Measurements from ENCODE around the gene C11orf54.

The C11orf54 gene

DNA sequence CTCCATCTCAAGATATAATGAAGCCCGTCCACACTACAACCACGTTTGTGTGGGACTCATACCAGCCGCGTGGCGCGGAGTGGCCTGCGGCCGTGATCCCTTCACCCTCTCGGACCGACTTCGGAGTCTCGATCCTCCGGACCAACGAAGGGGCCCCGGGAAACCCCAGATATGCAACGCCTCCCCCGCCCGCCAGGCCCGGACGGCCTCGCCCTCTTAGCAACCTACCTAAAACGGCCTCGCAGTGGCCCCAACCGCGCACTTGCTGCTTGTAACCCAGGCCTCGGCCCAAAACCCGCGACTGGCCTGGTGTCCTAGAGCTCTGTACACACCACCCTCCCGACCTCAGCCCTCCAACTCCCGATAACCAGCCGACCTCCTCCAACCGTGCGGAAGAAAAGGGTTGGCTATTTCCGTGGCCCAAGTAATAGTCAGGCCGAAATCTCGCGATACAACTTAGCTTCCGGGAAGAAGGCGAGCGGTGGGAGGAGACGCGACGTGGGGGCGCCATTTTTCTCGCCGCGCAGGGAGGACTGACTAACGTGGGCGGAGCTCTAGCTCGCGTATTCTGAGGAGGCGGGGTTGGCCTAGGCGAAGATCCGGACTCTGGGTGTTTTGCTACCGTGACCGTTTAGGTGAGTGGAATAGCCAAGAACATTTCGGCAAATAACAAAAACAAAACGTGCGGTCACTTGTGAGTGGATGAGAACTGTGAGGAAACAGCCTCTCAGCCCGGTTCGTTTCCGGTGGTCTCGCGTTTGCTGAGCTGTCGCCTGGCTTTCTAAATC lies at the start of gene C11orf54, which contains the start of gene TAF1D:
C11orf54 (plus strand) TSS at position 579 of the 788 bp plus-strand sequence. CDS start 5,722 bp downstream, outside the sequence.
TAF1D (minus strand) TSS at position 402 of the 788 bp plus-strand sequence. CDS start 2,191 bp downstream, outside the sequence.
- DNase-seq (ENCODE audit: low read depth in 4 of 4, low spot score in 1 of 4), result peak; percentile 88 to 92 (median 92)

DNA sequence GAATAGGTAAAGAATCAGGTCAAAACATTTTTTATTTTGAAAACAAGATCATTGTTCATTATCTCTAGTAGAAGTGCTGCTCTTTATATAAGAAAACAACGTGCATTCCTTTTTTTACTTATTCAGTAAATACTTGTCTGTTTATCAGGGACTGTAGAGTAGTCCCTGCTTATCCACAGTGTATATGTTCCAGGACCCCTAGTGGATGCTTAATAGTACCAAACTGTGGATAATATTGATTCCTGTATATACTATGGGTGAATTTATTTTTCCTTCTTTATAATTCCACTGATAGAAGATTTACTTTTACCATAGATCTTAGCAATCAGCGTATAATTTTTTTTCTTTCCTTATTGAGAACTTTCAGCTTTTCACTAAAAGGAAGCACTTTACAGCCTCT lies 47.4 kb upstream of the C11orf54 start:
- DNase-seq (ENCODE audit: low read depth in 4 of 4, low spot score in 1 of 4), result no peak

DNA sequence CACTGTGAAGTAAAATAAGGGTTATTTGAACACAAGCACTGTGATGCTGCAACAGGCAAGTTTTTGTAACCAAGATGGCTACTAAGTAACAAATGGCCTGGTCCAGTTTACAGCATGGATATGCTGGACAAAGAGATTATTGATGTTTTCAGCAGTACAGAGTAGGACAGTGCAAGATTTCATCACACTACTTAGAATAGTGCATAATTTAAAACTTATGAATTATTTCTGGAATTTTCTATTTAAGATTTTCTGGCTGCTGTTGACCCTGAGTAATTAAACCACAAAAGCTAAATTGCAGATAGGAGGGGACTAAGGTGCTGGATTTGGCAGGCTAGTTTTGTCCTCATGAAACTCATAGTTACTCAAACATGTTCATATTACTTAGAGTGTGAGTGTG lies 46.9 kb upstream of the C11orf54 start:
- DNase-seq (ENCODE audit: low read depth in 4 of 4, low spot score in 1 of 4), result no peak

DNA sequence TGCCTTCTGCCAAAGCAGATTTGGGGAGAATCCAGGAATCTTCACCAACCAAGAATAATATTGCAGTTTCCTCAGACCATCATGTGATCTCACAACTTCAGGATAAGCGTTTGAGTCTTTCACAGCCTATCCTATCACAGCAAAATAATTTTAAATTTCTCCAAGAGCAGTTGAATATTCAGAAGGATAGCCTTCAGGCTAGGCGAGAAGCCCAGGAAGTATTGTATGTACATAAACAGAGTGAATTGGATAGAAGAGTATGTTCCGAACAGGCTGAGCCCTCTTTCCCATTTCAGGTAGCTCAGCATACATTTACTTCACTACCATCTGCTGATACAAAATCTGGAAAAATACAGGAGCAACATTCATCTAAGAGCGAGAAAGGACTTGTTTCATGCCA lies 43.9 kb upstream of the C11orf54 start:
- no peak for DNase-seq (ENCODE audit: low read depth in 4 of 4, low spot score in 1 of 4)

DNA sequence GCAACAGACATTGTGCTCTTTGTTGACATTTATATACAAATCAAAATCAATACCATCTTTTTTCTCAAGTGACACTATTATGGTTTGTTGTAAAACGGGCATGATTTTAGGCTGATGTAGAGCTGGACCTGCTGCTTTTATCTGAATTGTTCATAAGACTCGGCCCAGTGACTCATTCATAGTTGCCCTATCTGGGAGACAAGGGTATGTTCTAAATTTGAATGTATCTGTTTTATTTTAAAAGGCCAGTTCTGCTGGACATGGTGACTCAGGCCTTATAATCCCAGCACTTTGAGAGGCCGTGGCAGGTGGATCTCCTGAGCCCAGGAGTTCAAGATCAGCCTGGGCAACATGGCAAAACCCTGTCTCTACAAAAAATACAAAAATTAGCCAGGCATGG lies 40.6 kb upstream of the C11orf54 start:
- DNase-seq (ENCODE audit: low read depth in 4 of 4, low spot score in 1 of 4), result no peak

DNA sequence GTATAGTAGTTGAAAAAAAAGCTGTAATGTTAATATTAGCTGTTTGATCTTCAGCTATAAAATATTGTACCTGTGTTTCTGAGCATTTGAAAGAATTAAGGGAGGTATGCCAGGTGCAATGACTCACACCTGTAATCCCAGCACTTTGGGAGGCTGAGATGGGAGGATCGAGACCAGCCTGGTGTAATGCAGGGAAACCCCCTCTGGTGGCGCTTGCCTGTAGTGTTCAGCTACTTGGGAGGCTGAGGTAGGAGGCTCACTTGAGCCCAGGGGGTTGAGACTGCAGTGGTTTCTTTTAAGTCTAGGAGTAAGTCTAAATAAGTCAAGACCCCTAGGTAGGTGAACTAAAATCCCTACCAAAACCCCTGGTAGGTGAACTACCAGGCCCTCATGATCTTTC lies 37.2 kb upstream of the C11orf54 start:
- DNase-seq (ENCODE audit: low read depth in 4 of 4, low spot score in 1 of 4), result no peak

DNA sequence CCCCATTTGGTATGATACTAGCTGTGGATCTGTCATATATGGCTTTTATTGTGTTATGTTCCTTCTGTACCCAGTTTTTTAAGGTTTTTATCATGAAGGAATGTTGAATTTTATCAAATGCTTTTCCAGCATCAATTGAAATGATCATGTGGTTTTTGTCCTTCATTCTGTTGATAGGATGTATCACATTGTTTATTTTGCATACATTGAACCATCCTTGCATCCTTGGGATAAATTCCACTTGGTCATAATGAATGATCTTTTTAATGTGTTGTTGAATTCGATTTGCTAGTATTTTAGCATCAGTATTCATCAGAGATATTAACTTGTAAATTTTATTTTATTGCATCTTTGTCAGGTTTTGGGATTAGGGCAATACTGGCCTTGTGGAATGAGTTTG lies 31.2 kb upstream of the C11orf54 start:
- DNase-seq (ENCODE audit: low read depth in 4 of 4, low spot score in 1 of 4), result no peak

DNA sequence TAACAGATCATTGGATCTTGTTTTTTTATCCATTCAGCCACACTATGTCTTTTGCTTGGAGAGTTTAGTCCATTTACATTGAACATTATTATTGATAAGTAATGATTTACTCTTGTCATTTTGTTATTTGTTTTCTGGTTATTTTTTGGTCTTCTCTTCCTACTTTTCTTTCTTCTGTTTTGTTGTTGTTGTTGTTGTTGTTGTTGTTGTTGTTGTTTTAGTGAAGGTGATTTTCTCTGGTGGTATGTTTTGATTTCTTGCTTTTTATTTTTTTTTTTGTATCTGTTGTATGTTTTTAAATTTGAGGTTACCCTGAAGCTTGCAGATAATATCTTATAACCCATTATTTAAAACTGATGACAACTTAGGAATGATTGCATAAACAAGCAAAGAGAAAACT lies 28.8 kb upstream of the C11orf54 start:
- no peak for DNase-seq (ENCODE audit: low read depth in 4 of 4, low spot score in 1 of 4)

DNA sequence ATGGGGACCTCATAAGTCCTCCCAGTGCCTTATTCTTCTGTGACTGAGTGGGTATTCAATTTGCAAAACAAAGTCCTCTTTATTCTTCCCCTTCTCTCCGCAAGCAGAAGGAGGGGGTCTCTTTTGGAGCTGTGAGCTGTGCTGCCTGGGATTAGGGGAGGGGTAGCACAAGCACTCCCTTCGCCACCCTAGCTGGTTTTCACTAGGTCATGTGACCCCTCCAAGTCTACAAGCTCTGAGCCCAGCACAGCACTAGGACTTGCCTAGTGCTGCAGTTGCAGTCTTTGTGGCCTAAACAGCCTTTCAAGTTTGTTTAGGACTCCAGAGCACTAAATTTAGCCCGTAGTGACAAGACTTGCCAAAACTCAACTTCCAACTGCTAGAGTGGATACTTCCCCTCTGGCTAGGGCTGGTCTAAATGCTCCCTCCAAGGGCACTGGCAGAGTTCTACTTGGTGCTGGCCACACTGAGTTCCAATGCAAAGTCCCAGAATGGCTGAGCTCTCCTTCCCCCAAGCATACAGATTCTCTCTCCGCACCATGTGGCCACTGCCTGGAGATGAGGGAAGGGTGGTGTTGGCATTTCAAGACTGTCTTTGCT lies 25.6 kb upstream of the C11orf54 start:
- no peak for DNase-seq (ENCODE audit: low read depth in 4 of 4, low spot score in 1 of 4)

DNA sequence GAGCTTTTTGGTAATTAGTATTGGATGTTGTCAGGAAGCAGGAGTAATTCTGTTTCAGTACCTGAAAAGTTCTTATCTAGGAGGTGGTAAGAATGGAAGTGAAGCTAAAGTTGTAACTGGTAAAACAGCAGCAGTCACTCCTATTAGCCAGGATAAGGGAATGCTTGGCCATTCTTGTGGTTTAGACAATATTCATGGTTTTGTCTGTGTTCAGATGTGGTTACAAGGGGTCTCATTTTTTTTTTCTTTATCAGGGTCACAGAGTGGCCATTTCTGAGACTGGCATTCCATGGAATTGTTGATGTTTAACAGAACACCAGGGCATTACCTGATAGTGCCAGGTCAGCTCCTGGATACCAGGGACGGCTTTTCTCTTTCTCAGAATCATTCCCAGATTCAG lies 24.0 kb upstream of the C11orf54 start:
- DNase-seq (ENCODE audit: low read depth in 4 of 4, low spot score in 1 of 4), result no peak

DNA sequence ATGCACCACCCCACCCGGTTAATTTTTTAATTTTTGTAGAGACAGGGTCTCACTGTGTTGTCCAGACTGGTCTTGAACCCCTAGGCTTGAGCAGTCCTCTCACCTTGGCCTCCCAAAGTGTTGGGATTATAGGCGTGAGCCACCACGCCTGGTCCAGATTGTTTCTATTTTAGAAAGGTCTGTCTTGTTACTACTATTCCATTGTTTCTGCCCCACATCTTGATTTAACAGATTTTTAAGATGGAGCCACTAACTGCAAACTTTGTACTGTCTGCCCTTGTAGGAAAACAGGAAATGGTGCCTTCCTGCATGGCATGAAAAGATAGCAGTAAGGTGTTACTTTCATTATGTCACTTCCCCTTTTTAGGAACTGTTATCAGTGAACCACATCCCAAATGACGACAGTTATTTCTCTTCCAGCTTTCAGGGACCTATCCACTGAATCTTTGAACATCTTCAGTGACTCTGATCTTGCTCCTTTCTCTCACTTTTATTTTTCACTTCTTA lies 23.4 kb upstream of the C11orf54 start:
- no peak for DNase-seq (ENCODE audit: low read depth in 4 of 4, low spot score in 1 of 4)

DNA sequence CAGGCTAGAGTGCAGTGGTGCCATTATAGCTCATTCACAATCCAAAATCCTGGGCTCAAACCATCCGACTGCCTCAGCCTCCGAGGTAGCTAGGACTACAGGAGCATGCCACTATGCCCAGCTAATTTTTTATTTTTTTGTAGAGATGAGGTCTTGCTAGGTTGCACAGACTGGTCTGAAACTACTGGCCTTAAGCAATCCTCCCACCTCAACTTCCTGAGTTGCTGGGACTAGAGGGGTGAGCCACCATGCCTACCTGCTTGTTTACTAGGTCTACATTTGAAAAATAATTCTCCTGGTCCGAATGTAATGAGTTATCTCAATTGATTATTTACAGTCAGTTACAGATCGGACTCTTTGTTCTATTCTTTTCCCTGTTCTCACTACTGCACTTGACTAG lies 22.2 kb upstream of the C11orf54 start:
- DNase-seq (ENCODE audit: low read depth in 4 of 4, low spot score in 1 of 4), result no peak

DNA sequence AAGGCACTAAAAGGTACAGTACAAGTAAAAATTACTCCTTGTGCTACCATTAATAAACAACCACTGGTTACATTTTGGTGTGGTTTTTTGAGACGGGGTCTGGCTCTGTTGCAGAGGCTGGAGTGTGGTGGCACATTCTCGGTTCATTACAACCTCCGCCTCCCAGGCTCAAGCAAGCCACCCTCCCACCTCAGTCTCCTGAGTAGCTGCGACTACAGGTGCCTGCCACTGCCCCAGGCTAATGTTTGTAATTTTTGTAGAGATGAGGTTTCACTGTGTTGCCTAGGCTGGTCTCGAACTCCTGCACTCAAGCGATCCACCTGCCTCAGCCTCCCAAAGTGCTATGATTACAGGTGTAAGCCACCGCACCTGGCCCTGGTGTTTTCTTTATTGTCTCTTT lies 20.9 kb upstream of the C11orf54 start:
- DNase-seq (ENCODE audit: low read depth in 4 of 4, low spot score in 1 of 4), result no peak

DNA sequence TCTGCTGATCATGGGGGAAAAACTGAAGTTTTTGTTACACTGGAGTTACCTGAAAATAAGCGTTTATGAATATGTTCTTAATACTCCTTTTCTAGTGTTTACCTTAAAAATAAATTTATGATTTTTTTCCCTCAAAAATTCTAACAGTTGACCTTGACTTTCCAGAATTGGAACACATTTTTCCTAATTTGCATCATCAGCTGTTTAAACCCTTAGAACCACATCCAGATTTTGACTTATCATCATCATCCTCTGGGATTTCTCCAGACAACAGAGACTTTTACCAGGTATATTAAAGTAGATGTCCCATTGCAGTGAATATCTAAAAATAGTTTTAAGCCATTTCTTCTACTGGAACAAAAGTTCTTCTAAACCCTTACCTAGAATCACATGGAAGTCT lies 17.4 kb upstream of the C11orf54 start:
- DNase-seq (ENCODE audit: low read depth in 4 of 4, low spot score in 1 of 4), result no peak

DNA sequence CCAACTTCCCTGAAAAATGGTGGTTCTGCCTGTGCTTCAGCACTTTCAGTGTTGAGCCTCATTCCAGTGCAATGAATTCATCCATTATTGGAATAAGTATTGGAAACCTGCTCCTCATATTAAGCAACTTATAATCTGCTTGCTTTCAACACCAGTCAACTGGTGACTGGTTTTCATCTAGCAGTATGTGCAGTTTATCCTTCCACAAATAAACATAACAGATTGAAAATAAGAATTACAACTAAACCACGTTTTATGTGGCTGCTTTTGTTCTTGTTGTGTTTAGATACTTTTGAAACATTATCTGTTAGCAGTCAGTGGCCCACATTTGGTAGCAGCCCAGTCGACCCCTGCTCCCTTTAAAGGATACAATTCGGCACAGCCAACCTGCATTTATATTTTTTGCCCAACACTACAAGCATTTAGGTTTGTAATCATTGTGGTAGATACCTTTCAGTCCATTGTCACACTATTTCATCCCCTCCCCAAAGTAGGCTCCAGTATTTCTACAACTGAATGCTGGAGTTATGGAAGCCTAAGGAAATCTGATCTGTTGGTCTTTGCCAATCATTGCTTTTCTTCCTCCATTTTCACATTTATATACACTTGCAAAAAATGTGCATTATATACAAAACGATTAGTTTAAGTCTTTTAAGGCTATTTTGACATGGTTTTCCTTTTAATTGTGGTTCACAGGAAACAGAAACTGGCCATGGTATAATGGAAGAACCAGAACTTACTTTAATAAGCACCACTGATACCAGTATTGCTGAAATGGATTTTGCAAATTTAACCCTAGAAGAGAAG lies 13.3 kb upstream of the C11orf54 start:
- no peak for DNase-seq (ENCODE audit: low read depth in 4 of 4, low spot score in 1 of 4)

DNA sequence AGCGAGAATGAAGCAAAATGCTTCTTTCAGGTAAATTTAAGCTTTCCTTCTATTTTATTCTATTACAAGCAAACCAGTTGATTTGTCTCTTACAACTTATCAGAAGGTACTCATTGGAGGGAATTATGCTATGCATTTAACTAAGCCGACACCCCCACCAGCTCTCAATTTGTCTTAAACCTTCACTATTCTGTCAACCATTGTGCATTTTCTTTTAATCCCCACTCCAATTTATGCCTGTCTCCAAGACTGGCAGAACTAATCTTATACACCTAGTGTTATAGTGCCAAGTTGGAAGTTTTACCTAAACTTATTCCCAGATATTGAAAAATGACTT lies 12.7 kb upstream of the C11orf54 start:
- no peak for DNase-seq (ENCODE audit: low read depth in 4 of 4, low spot score in 1 of 4)

DNA sequence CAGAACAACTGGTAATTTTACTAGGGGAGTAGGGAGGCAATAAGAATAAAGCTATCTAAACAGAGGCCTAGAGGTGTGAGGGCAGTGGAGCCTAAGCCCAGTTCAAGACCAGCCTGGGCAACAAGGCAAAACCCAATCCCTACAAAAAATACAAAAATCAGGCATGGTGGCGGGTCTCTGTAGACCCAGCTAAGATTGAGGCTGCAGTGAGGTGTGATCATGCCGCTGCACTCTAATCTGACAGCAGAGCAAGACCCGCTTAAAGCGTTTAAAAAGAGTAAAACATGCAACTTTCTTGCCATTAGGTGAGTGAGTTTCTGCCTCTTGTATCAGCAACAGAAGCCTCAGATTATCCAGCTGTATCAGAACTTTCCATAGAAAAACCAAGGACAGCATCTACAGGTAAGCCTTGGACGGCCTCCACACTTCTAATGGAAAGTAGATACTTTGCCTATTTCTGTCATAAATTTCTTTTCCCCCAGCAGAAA lies 12.3 kb upstream of the C11orf54 start:
- DNase-seq (ENCODE audit: low read depth in 4 of 4, low spot score in 1 of 4), result no peak

DNA sequence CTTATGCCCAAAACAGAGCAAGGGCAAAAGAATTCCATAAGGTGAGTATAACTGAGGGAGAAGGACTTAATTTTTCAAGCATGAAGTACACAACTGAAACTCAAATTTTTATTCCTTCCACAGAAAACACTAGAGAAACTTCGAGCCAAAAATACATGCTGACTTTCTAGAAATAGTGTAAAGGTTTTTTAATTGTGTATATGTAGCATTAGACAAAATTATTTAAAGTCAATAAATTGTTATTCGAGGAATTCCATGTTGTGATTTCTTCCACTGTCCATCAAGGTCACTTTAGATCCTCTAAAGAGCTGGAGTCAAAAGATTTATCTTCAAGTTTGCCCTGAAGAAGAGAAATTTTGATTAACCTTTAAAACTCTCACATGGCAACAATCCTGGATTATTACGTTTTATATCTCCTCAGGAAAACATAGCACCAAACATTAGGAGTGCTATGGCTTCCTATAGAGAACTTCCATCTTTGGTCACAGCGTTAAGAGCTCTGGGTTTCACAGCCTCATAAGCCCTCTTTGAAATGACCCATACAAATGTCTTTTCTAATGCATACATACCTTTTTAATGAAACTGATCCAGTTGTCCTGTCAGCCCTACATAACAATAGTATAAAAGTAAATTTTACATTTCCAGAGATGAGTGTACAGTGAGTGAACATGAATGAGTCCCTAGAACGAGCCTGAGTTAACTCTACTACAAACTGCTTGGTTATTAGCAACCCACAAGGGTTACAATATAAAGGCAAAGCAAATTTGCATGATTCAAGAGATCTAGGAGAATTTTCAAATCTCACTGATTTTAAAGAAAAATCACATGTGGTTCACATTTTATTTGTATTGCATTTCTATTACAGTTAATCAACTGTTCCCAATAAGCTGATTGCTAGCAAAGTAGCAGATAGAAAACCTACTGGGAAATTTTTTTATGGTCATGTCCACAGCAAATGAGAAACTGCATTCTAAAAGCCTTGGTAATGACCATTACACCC lies 11.1 kb upstream of the C11orf54 start:
- no peak for DNase-seq (ENCODE audit: low read depth in 4 of 4, low spot score in 1 of 4)

DNA sequence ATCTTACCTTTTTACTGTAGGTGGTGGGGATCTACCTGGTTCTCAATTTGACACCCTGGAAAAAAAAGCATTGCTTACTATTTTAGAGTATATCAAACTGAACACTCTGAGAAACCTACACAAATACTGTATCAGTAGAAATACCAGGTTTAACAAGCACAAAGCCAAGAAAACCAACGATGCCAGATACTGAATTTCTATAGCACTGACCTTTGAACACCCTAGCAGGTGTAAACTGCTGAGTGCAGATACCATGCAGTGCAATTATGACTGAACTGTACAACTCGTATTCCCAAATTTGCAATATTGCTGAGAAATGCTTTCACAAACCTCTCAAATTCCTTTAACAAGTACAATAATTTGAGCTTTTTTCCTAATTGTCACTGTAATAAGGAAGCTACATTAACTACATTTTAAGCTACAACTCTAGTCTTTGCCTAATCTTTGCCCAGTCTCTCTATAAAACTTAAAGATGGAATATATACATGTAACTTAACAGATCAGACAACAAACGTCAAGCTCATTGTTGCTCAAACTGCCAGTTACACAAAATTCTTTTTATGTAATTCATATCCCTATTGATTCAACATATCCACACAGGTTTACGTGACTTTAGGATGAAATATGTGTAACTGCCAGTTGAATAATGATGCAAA lies 9.1 kb upstream of the C11orf54 start:
- no peak for DNase-seq (ENCODE audit: low read depth in 4 of 4, low spot score in 1 of 4)

DNA sequence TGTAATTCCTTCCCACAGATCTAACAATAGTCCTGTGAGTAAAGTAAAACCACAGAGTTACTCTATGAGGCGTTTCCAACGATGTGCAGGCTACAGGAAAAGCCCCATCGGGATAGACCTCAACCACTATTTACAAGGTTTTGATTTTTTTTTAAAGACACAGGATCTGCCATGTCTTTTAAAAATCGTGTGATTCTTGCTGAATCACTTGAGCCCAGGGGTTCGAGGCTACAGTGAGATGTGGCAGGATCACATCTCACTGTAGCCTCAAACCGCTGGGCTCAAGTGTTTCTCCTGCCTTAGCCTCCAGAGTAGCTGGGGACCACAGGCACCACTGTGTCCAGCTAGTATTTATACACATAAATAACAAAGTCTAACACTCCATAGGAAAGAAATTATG lies 8.0 kb upstream of the C11orf54 start:
- no peak for DNase-seq (ENCODE audit: low read depth in 4 of 4, low spot score in 1 of 4)
